PC-3 (cell line): Measurements from ENCODE around the gene TMC7. TPM values are rescaled to one million over a fixed set of nuclear protein-coding genes. Genes with fewer than 3 reads are reported as not detected.
A peak's percentile ranks its signal among the peaks of the same experiment; 100 is the strongest.
"Not testable (repeated sequence)": the region's sequence is repeated elsewhere in the genome, so short reads cannot be mapped to it uniquely, and the experiment has no call there.

Source experiments
- ATAC-seq: fragments of 200-7000 bp; cut with Tn5 transposase; 2 replicates; pipeline ENCODE4 v1.9.1; 2020; ENCODE audit warnings: mild to moderate bottlenecking, moderate library complexity
- BruUV-seq: library from RNA; stranded (reverse); fragments of 400-500 nt; replicated peaks from 2 replicates; lab custom pipeline; 2021; lab: Mats Ljungman, UMichigan
- CTCF ChIA-PET: fragments of 300-600 bp; sonication (Branson Sonifier 250); formaldehyde crosslinking; loops from one replicate; lab custom pipeline; 2022; ENCODE audit warnings: antibody characterized with exemption; lab: Charles Lee
- POLR2A ChIA-PET: fragments of 300-600 bp; sonication (Branson Sonifier 250); formaldehyde crosslinking; loops from one replicate; lab custom pipeline; 2022; ENCODE audit warnings: antibody characterized with exemption; ENCODE audit not compliant: unreplicated experiment; lab: Charles Lee
- DNase-seq: peaks from one replicate; pipeline ENCODE4 v3.0.0-alpha.2; 2015
- H2AFZ ChIP-seq: fragments of 300-600 bp; sonication (generic); 2 replicates; pipeline ENCODE4 v1.6.0; 2016; ENCODE audit warnings: antibody characterized with exemption, low read length
- H3F3A ChIP-seq: fragments of 300-600 bp; sonication (generic); one replicate; pipeline ENCODE4 v1.6.0; 2017; ENCODE audit warnings: antibody characterized with exemption, low read length, control low read depth, mild to moderate bottlenecking; ENCODE audit not compliant: unreplicated experiment
- H3K27ac ChIP-seq: fragments of 300-600 bp; sonication (generic); 2 replicates; pipeline ENCODE4 v1.5.1; 2016; ENCODE audit warnings: mild to moderate bottlenecking, low read length
- H3K27me3 ChIP-seq: fragments of 300-600 bp; sonication (generic); 2 replicates; pipeline ENCODE4 v1.6.1; 2016; ENCODE audit warnings: low read length, mixed read lengths
- H3K36me3 ChIP-seq: fragments of 300-600 bp; sonication (generic); 2 replicates; pipeline ENCODE4 v1.6.1; 2016; ENCODE audit warnings: low read depth, mixed run types, low read length, mixed read lengths
- H3K4me1 ChIP-seq: fragments of 300-600 bp; sonication (generic); 2 replicates; pipeline ENCODE4 v1.5.1; 2016; ENCODE audit warnings: low read length; ENCODE audit not compliant: insufficient read depth
- H3K4me2 ChIP-seq: fragments of 300-600 bp; sonication (generic); 2 replicates; pipeline ENCODE4 v1.6.0; 2016; ENCODE audit warnings: low read length
- H3K4me3 ChIP-seq: fragments of 300-600 bp; sonication (generic); 2 replicates; pipeline ENCODE4 v1.5.1; 2016; ENCODE audit warnings: mild to moderate bottlenecking, low read length, mixed read lengths
- H3K79me2 ChIP-seq: fragments of 300-600 bp; sonication (generic); 2 replicates; pipeline ENCODE4 v1.6.1; 2017; ENCODE audit warnings: low read length, mixed read lengths
- H3K9ac ChIP-seq: fragments of 300-600 bp; sonication (generic); 2 replicates; pipeline ENCODE4 v1.6.0; 2016; ENCODE audit warnings: mild to moderate bottlenecking, low read length
- H3K9me2 ChIP-seq: fragments of 300-600 bp; sonication (generic); replicated peaks from 2 replicates; pipeline ENCODE4 v1.6.1; 2016; ENCODE audit warnings: mixed run types, low read length, mixed read lengths
- H3K9me3 ChIP-seq: fragments of 300-600 bp; sonication (generic); 2 replicates; pipeline ENCODE4 v1.6.1; 2016; ENCODE audit warnings: low read length, mixed read lengths
- H4K20me1 ChIP-seq: fragments of 300-600 bp; sonication (generic); 2 replicates; pipeline ENCODE4 v1.6.1; 2016; ENCODE audit warnings: low read length, mixed read lengths
- CTCF ChIP-seq: fragments of 300-600 bp; sonication (generic); conservative IDR thresholded peaks from 2 replicates; pipeline ENCODE4 v1.5.1; 2017; ENCODE audit warnings: antibody characterized with exemption, low read depth, mild to moderate bottlenecking, low read length
- EZH2 ChIP-seq: fragments of 300-600 bp; sonication (generic); IDR thresholded peaks from one replicate; pipeline ENCODE4 v1.6.1; 2017; ENCODE audit warnings: antibody characterized with exemption, mild to moderate bottlenecking, low read length; ENCODE audit not compliant: unreplicated experiment
- EZH2phosphoT487 ChIP-seq: fragments of 300-600 bp; sonication (generic); IDR thresholded peaks from 2 replicates; pipeline ENCODE4 v1.6.1; 2018; ENCODE audit warnings: mild to moderate bottlenecking, antibody characterized with exemption, low read length, borderline replicate concordance
- intact Hi-C: fragments of 100-400 bp; cut with micrococcal nuclease; formaldehyde crosslinking; loops from 2 replicates; pipeline ENCODE4 v1.9.0; 2023
- total RNA-seq: library from RNA; depleted of rRNA; stranded (reverse); fragments of >200 nt; gene quantifications from 2 replicates; pipeline ENCODE4 v1.2.3, GENCODE V29; 2014

The TMC7 gene
- total RNA-seq, 1 experiment from 2014 or later: 5.3 TPM

GRCh38 chr16:18984435-18985005, 786 bp downstream of the TMC7 start:
- H3F3A ChIP-seq: no peaks in the 10 kb centered on the region
- H4K20me1 ChIP-seq: no peaks in the 10 kb centered on the region
- ChIA-PET POLR2A (interaction anchor here (0.5 to 1.1 kb wide), 4 partner anchors 17 to 183 kb away, joined by 3 to 5 read pairs (median 3); partner anchors contain the start of gene ARL6IP1), CTCF (interaction anchor here (1.1 to 2.0 kb wide), 2 partner anchors 14 to 21 kb away, joined by 4 to 10 read pairs; no protein-coding TSS in a partner anchor)
- peaks cover 19% of the 10 kb centered on the region for H3K4me1 ChIP-seq
- H3K4me3 ChIP-seq: peak overlapping the region; percentile 78
- H3K79me2 ChIP-seq: peaks cover 24% of the 10 kb centered on the region
- H3K9ac ChIP-seq: peak overlapping the region; percentile 99
- peak; percentile 58 for DNase-seq
- TF ChIP-seq CTCF (no peak), EZH2phosphoT487 (no peak), EZH2 (no peak)
- H3K4me2 ChIP-seq: peak overlapping the region; percentile 86
- no peaks in the 10 kb centered on the region for H3K9me2 ChIP-seq
- ATAC-seq: peak; percentile 57
- H3K9me3 ChIP-seq: no peaks in the 10 kb centered on the region
- H3K27ac ChIP-seq: peak overlapping the region; percentile 94
- BruUV-seq: TSS peak; percentile 86
- intact Hi-C loops: loop anchor here (1.0 to 2.0 kb wide), 2 partner anchors 13 to 34 kb away; no protein-coding TSS in a partner anchor
- H3K27me3 ChIP-seq: no peaks in the 10 kb centered on the region
- H3K36me3 ChIP-seq: no peaks in the 10 kb centered on the region
- H2AFZ ChIP-seq: no peak overlapping the region

- not testable (repeated sequence) for H3K27me3 ChIP-seq, H3K9me3 ChIP-seq, H3K36me3 ChIP-seq, DNase-seq, H3K9me2 ChIP-seq, H4K20me1 ChIP-seq, ATAC-seq, H2AFZ ChIP-seq, H3F3A ChIP-seq
- POLR2A ChIA-PET: interaction anchor here (0.9 to 1.1 kb wide), 2 partner anchors 16 to 20 kb away, joined by 3 read pairs; no protein-coding TSS in a partner anchor
- peak overlapping the region; percentile 86 for H3K4me2 ChIP-seq
- H3K4me3 ChIP-seq: peak overlapping the region; percentile 78; the same call in 1 of the 2 replicates
- H3K79me2 ChIP-seq: peaks cover 24% of the 10 kb centered on the region
- peak overlapping the region; percentile 99 for H3K9ac ChIP-seq
- BruUV-seq: TSS peak; percentile 52
- intact Hi-C loops: loop anchor here (1.0 to 2.0 kb wide), 2 partner anchors 12 to 34 kb away; no protein-coding TSS in a partner anchor
- CTCF ChIA-PET: interaction anchor here (1.1 kb wide), 1 partner anchor 21 kb away, joined by 4 read pairs; no protein-coding TSS in a partner anchor
- peak overlapping the region; percentile 94 for H3K27ac ChIP-seq
- peaks cover 13% of the 10 kb centered on the region for H3K4me1 ChIP-seq
These were observed 1.5 kb downstream of the TMC7 start for GRCh38 chr16:18985256-18985655.

- H4K20me1 ChIP-seq, H3K36me3 ChIP-seq, H3K4me1 ChIP-seq, DNase-seq, H2AFZ ChIP-seq, H3K27ac ChIP-seq, intact Hi-C loops, CTCF ChIA-PET, POLR2A ChIA-PET, H3K9ac ChIP-seq, H3K4me3 ChIP-seq, ATAC-seq, H3K79me2 ChIP-seq, H3K9me3 ChIP-seq, H3K4me2 ChIP-seq, H3F3A ChIP-seq, BruUV-seq, H3K27me3 ChIP-seq, H3K9me2 ChIP-seq: not testable (repeated sequence)
These were observed 8.0 kb downstream of the TMC7 start for GRCh38 chr16:18991731-18992130.

GRCh38 chr16:18993531-18993930, 9.8 kb downstream of the TMC7 start:
- H4K20me1 ChIP-seq, H3K9me3 ChIP-seq, H3K9me2 ChIP-seq, intact Hi-C loops, DNase-seq, H3F3A ChIP-seq, H3K4me2 ChIP-seq, H3K79me2 ChIP-seq, POLR2A ChIA-PET, H3K27me3 ChIP-seq, BruUV-seq, CTCF ChIA-PET, H3K36me3 ChIP-seq, H3K9ac ChIP-seq, H2AFZ ChIP-seq, H3K27ac ChIP-seq, H3K4me3 ChIP-seq, ATAC-seq: not testable (repeated sequence)
- H3K4me1 ChIP-seq: peaks cover 14% of the 10 kb centered on the region

GRCh38 chr16:18994181-18994580, 10.4 kb downstream of the TMC7 start:
- H3K27me3 ChIP-seq, POLR2A ChIA-PET, H3K36me3 ChIP-seq, H3K9ac ChIP-seq, H3K27ac ChIP-seq, DNase-seq, H3K79me2 ChIP-seq, H3F3A ChIP-seq, H3K4me2 ChIP-seq, H4K20me1 ChIP-seq, intact Hi-C loops, CTCF ChIA-PET, ATAC-seq, H3K9me2 ChIP-seq, BruUV-seq, H3K9me3 ChIP-seq, H2AFZ ChIP-seq, H3K4me3 ChIP-seq: not testable (repeated sequence)
- H3K4me1 ChIP-seq: peaks cover 18% of the 10 kb centered on the region
